Lung (tissue), 12 donors: ENCODE data around the gene PEX16. TPM values are rescaled to one million over a fixed set of nuclear protein-coding genes. Genes with fewer than 3 reads are reported as not detected.

Source experiments
- ATAC-seq: fragments of 200-7000 bp; cut with Tn5 transposase; one replicate; pipeline ENCODE4 v1.9.1; 2020; ENCODE audit warnings: moderate number of reproducible peaks; ENCODE audit not compliant: insufficient read depth, low FRiP score
- DNase-seq, 3 donors: peaks; one replicate each; pipeline ENCODE4 v3.0.0-alpha.2; 2013 to 2017
- H3K27ac ChIP-seq, 2 donors: one replicate each; pipeline ENCODE4 v1.5.1; 2013; ENCODE audit warnings: mild to moderate bottlenecking in 2 of 2, moderate library complexity in 2 of 2, control low read depth in 1 of 2, inconsistent platforms in 1 of 2, low read depth in 1 of 2, low read length in 1 of 2
- H3K27me3 ChIP-seq, 3 donors: one replicate each; pipeline ENCODE4 v1.5.1; 2013; ENCODE audit warnings: low read length in 2 of 3; ENCODE audit not compliant: control insufficient read depth in 3 of 3, insufficient read depth in 3 of 3
- H3K36me3 ChIP-seq, 4 donors: one replicate each; pipeline ENCODE4 v1.5.1; 2013; ENCODE audit warnings: low read length in 4 of 4, mild to moderate bottlenecking in 1 of 4, moderate library complexity in 1 of 4; ENCODE audit not compliant: control insufficient read depth in 4 of 4, insufficient read depth in 4 of 4
- H3K4me1 ChIP-seq, 5 donors: one replicate each; pipeline ENCODE4 v1.5.1; 2013; ENCODE audit warnings: low read length in 5 of 5, mild to moderate bottlenecking in 2 of 5, moderate library complexity in 1 of 5; ENCODE audit not compliant: control insufficient read depth in 5 of 5, insufficient read depth in 5 of 5
- H3K4me3 ChIP-seq: one replicate; pipeline ENCODE4 v1.5.1; 2013; ENCODE audit warnings: mild to moderate bottlenecking, control low read depth, moderate library complexity
- H3K9ac ChIP-seq, 2 donors: one replicate each; pipeline ENCODE4 v1.5.1; 2013; ENCODE audit warnings: low read length in 2 of 2, control low read depth in 1 of 2; ENCODE audit not compliant: insufficient read depth in 1 of 2
- H3K9me3 ChIP-seq, 4 donors: one replicate each; pipeline ENCODE4 v1.5.1; 2013; ENCODE audit warnings: low read length in 3 of 4, mild to moderate bottlenecking in 1 of 4, moderate library complexity in 1 of 4; ENCODE audit not compliant: control insufficient read depth in 4 of 4, insufficient read depth in 3 of 4
- CTCF ChIP-seq: IDR thresholded peaks from 2 replicates; pipeline ENCODE4 v1.5.1; 2012; ENCODE audit warnings: mild to moderate bottlenecking; ENCODE audit errors: control extremely low read depth, extremely low read depth
- WGBS, 2 donors: extraction: QIAGEN DNeasy Blood & Tissue Kit; methylation state at CpG; one replicate each; pipeline ENCODE4 v1.1.7; 2013; 5-methylcytosine and 5-hydroxymethylcytosine counted together
- polyA plus RNA-seq, 2 donors: library from polyadenylated mRNA; stranded (reverse); fragments of 200-250 nt; gene quantifications; one replicate each; pipeline ENCODE4 v1.2.1, GENCODE V29; 2013
- total RNA-seq, 2 donors: library from RNA; depleted of rRNA in 1 of 2; stranded (reverse); fragments of >200 nt in 1 of 2; gene quantifications; one replicate each; pipeline ENCODE4 v1.2.1, GENCODE V29; 2014 to 2021
- donor health status: control.
- donor health status: control.
- donor health status: Bipolar disorder and iron deficiency.
- donor health status: healthy.
- donor health status: DM: yes; HTN: yes; CAD: no.

Gene PEX16
- total and polyA plus RNA-seq, 4 donors: 14.2 to 38.2 (median 35.8) TPM

GRCh38 chr11:45886816-45887520 is 30.7 kb downstream of the PEX16 start:
- H3K4me1 ChIP-seq: peaks cover 0 to 7% (median 0%) of the 10 kb centered on the region in 5 donors
- no peak for DNase-seq
- H3K9ac ChIP-seq: no peak overlapping the region
- no peak overlapping the region for H3K27ac ChIP-seq
- H3K27me3 ChIP-seq: peaks cover 0 to 11% (median 3%) of the 10 kb centered on the region in 3 donors
- H3K9me3 ChIP-seq: no peaks in the 10 kb centered on the region
- peaks cover 0 to 9% (median 4%) of the 10 kb centered on the region in 4 donors for H3K36me3 ChIP-seq
- WGBS, 2 donors: 84 to 86% methylated on average over 4 of the region's 4 CpGs
- no peak for ATAC-seq
- no peak overlapping the region for H3K4me3 ChIP-seq
- no peak for TF ChIP-seq CTCF

- H3K9ac ChIP-seq: no peak overlapping the region
- no peak overlapping the region for H3K27ac ChIP-seq
- peak overlapping the region; percentile 24 for H3K4me3 ChIP-seq
- DNase-seq (no peak), ATAC-seq (no peak)
- H3K4me1 ChIP-seq: peaks cover 0 to 7% (median 0%) of the 10 kb centered on the region in 5 donors
- peaks cover 0 to 11% (median 3%) of the 10 kb centered on the region in 3 donors for H3K27me3 ChIP-seq
- no peak for TF ChIP-seq CTCF
- H3K9me3 ChIP-seq: no peaks in the 10 kb centered on the region
- 14 to 16% methylated on average over 41 to 43 of the region's 43 CpGs for WGBS, 2 donors
- H3K36me3 ChIP-seq: peaks cover 4 to 18% (median 8%) of the 10 kb centered on the region in 4 donors
Observed at GRCh38 chr11:45885921-45886721, 31.6 kb downstream of the PEX16 start.

- no peak within 1 kb of the TSS for H3K9ac ChIP-seq
- peaks cover 0 to 11% (median 3%) of the 10 kb centered on the region in 3 donors for H3K27me3 ChIP-seq
- ATAC-seq (peak; percentile 83), DNase-seq (peak; percentile 43 to 69 (median 53))
- no peak within 1 kb of the TSS for H3K27ac ChIP-seq
- no peak for TF ChIP-seq CTCF
- H3K4me1 ChIP-seq: peaks cover 0 to 7% (median 0%) of the 10 kb centered on the region in 5 donors
- peaks cover 4 to 25% (median 13%) of the 10 kb centered on the region in 4 donors for H3K36me3 ChIP-seq
- 2 to 3% methylated on average over 35 to 73 of the region's 73 CpGs for WGBS, 2 donors
- peak within 1 kb of the TSS; percentile 24 for H3K4me3 ChIP-seq
- H3K9me3 ChIP-seq: peaks cover 0 to 1% (median 0%) of the 10 kb centered on the region in 4 donors
Observed at GRCh38 chr11:45885274-45885920, 32.3 kb downstream of the PEX16 start, which contains the start of gene MAPK8IP1. Gene MAPK8IP1, plus strand, starts transcription at chr11:45885651. Its CDS starts 170 bp downstream, at chr11:45885821.
